WI38 (cell line): ENCODE measurements around the gene THSD4.

ENCODE experiments used
- H3K4me3 ChIP-seq: 2 replicates; pipeline ENCODE4 v1.5.1; 2011; ENCODE audit warnings: low read depth, mild to moderate bottlenecking, control low read depth, low read length
- TF ChIP-seq, protein P1 (sequence below): IDR thresholded peaks from 2 replicates; pipeline ENCODE4 v1.5.1; 2012; ENCODE audit warnings: low read depth, mild to moderate bottlenecking, control low read depth, low read length

THSD4 gene

DNA sequence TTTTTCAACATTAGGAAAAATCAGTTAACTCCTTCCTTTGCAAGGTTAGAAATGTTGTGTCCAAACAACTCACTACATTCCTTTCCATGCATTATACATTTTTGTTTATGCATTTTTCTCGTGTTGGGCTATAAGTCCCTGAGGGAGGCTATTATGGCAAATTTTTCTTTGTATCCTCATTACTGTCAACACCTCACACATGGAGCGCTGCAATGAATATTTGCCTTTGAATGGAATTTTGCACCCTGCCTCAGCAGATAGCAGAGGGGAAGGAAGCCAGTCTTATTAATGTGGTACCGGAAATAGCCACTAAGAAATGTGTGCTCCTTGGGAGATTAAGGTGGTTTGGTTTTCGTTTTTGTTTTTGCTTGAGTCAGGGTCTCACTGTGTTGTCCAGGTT lies 134.7 kb downstream of the THSD4 start:
- no peak overlapping the region for H3K4me3 ChIP-seq
- TF ChIP-seq, protein P1, sequence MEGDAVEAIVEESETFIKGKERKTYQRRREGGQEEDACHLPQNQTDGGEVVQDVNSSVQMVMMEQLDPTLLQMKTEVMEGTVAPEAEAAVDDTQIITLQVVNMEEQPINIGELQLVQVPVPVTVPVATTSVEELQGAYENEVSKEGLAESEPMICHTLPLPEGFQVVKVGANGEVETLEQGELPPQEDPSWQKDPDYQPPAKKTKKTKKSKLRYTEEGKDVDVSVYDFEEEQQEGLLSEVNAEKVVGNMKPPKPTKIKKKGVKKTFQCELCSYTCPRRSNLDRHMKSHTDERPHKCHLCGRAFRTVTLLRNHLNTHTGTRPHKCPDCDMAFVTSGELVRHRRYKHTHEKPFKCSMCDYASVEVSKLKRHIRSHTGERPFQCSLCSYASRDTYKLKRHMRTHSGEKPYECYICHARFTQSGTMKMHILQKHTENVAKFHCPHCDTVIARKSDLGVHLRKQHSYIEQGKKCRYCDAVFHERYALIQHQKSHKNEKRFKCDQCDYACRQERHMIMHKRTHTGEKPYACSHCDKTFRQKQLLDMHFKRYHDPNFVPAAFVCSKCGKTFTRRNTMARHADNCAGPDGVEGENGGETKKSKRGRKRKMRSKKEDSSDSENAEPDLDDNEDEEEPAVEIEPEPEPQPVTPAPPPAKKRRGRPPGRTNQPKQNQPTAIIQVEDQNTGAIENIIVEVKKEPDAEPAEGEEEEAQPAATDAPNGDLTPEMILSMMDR: no peak

DNA sequence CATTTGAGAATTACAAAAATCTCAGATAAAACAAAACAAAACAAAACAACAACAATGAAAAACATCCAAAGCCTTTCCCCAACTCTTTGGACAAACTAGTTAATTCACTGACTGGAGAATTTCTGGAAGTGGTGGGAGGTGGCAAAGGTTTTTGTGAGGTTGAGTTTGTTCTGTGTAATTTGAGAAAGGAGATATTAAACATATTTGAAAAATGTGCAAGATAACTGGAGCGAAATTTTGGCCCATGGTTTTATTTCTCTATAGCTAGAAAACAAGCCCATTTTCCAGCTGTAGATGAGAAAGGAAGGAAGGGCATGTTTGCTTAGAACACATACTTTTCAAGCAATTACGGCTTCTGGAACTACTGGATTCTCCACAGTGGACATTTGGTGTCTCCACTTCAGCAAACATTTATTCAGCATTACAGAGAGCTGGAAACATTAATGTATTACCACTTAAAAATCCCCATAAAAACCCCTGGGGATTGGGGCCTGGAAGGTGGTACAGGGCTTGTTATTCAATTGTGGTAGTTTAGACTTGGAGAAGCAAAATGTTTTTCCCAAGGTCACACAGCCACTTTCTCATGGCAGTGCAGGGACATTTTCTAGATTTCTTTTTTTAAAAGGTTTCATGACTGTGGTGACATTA lies 135.8 kb downstream of the THSD4 start:
- TF ChIP-seq, protein P1: no peak
- H3K4me3 ChIP-seq: no peak overlapping the region

DNA sequence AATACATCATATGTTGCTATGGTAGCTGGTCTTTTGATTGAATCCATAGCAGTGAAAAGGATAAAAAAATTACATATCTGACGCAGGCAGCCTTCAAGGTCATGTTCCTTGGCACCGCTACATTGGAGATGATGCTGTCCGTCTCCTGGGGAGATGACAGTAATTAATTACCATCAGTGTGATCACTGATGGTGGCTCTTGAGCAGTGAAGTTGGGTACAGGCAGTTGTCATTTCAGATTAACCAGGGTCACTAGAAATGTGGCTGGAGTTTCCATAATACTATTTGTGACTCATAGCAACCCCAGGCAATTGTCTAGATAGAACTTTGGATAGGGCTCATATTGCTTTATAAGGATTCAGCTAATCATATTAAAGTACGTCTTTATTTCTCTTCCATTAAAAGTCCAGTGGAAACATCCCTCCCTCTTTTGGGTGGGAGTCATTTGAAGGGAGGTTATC lies 136.3 kb downstream of the THSD4 start:
- no peak overlapping the region for H3K4me3 ChIP-seq

DNA sequence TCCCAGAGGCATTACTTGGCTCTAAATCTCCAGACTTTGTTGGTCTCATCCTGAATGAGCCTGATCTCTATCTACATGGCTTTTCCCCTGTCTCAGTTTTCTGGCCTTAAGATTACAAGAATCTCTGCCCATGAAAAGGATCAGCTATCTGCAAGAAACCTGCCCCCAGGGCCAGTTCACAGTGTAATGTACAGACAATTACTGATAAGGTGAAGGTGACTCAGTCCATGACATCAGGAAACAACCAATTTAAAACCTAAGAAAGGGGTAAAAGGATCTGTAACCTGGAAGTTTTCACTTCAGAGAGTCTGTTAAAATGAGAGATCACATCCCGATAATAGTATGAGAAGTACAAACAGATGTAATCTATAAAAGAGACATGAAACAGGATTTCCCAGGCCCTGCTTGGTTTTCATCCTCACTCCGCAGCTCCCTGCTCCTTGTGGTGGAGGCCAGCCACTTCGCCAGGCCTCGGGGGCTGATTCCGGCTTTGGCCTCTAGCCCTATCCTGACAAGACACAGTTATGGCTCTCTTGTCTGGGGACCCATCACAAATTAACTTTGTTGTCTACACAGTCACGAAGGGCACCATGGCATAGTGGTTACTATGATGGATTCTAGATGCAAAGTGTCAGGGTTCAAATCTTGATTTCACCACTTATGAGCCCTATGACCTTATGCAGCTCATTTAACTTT lies 136.9 kb downstream of the THSD4 start:
- TF ChIP-seq, protein P1: no peak
- no peak overlapping the region for H3K4me3 ChIP-seq

More for the DNA sequence above, 136.3 kb downstream of the THSD4 start:
- TF ChIP-seq, protein P1: no peak

DNA sequence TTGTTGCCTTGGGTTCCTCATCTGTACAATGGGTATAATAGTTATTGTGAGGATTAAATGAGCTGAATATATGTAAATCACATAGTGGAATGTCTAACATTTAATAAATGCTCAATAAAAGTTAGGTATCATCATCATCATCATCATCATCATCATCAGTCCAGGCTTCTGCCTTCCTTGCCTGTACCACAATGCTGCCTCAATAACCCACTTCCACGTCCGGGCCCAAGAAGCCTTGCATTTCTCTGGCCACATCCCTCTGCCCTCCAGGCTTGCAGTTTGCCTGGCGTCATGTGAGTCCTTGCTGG lies 137.4 kb downstream of the THSD4 start:
- H3K4me3 ChIP-seq: no peak overlapping the region
- TF ChIP-seq, protein P1: no peak

DNA sequence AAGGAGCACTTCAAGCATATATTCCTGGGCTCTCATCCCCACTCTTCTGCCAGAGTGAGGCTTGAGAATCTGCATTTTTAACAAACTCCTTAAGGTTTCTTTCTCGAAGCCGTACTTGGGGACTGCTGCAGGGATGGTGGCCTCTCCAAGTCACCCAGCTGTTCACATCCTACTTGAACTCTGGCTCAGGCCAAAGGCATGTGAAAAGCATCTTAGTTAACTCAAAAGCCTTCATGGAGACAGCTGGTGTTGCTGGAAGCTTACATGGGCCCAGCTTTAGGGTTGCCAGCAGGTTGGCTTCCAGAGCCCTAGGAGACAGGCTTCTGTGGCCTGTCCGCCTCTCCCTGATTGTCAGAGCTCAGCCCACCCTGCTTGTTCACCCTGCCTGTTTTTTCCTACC lies 139.2 kb downstream of the THSD4 start:
- H3K4me3 ChIP-seq: no peak overlapping the region
- TF ChIP-seq, protein P1: no peak

DNA sequence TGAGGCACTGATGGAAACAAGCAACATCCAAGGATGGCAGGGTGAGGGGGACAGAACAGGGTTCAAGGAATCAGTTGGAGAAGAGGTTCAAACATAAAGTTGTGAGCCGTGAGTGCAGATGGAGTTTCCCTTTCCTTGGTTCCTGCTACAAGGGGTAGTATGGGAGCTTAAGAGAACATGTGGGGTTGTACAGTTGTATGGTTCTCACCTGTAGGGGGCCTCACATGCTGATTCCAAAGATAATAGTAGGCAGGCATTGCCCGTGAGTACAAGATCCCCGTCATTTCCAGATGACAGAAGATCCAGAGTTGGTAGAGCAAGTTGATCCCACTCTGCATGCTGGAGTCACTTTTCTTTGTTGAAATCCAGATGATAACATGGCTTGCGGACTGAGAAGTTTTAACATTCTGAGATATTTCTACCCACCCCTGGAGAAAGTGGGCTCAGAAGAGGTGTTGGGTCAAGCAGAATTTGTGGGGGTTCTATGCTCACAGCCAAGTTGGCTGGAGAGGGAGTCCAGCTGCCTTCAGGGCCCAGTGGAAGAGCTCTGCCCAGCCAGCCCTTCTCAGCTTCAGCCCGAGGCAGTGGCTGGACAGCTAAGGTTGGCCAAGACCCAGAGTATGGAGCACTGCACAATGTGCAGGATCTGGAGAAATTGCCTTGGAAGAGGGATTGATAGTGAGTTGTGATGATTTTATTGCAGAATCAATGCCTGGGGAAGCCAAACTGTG lies 141.8 kb downstream of the THSD4 start:
- no peak overlapping the region for H3K4me3 ChIP-seq
- TF ChIP-seq, protein P1: no peak
